Ramos (cell line): ENCODE data around the gene MAPT.

Experiments used
- in situ Hi-C: fragments of 300-500 bp; cut with MboI; formaldehyde crosslinking; loops from one replicate; pipeline ENCODE4 v1.14.3; 2022; ENCODE audit warnings: low sequenced_read_pairs; ENCODE audit not compliant: unreplicated experiment

Gene MAPT

GRCh38 chr17:45966606-45967280 lies 72.4 kb downstream of the MAPT start:
- in situ Hi-C loops, result no loop called here

GRCh38 chr17:45967378-45967777 lies 73.0 kb downstream of the MAPT start:
- in situ Hi-C loops, result no loop called here

- in situ Hi-C loops, result no loop called here
Measured at GRCh38 chr17:45968732-45969131, 74.4 kb downstream of the MAPT start.

GRCh38 chr17:45969726-45970125 lies 75.4 kb downstream of the MAPT start:
- in situ Hi-C loops, result no loop called here

GRCh38 chr17:45970659-45971058 lies 76.3 kb downstream of the MAPT start:
- in situ Hi-C loops, result no loop called here

- in situ Hi-C loops, result no loop called here
Measured at GRCh38 chr17:45971698-45972141, 77.4 kb downstream of the MAPT start.

- in situ Hi-C loops, result no loop called here
Measured at GRCh38 chr17:45972531-45972930, 78.2 kb downstream of the MAPT start.

GRCh38 chr17:45973099-45973780 lies 78.9 kb downstream of the MAPT start:
- in situ Hi-C loops, result no loop called here

- in situ Hi-C loops, result no loop called here
Measured at GRCh38 chr17:45973946-45974859, 79.8 kb downstream of the MAPT start.

GRCh38 chr17:45974916-45975630 lies 80.7 kb downstream of the MAPT start:
- in situ Hi-C loops, result no loop called here

- in situ Hi-C loops, result no loop called here
Measured at GRCh38 chr17:45975640-45976295, 81.4 kb downstream of the MAPT start.

GRCh38 chr17:45976391-45976754 lies 82.0 kb downstream of the MAPT start:
- in situ Hi-C loops, result no loop called here

- in situ Hi-C loops, result no loop called here
Measured at GRCh38 chr17:45976755-45977505, 82.6 kb downstream of the MAPT start.

- in situ Hi-C loops, result no loop called here
Measured at GRCh38 chr17:45977506-45977824, 83.1 kb downstream of the MAPT start.

- in situ Hi-C loops, result no loop called here
Measured at GRCh38 chr17:45977976-45978626, 83.7 kb downstream of the MAPT start.

- in situ Hi-C loops, result no loop called here
Measured at GRCh38 chr17:45979137-45979536, 84.8 kb downstream of the MAPT start.

- in situ Hi-C loops, result no loop called here
Measured at GRCh38 chr17:45980855-45981254, 86.5 kb downstream of the MAPT start.

- in situ Hi-C loops, result no loop called here
Measured at GRCh38 chr17:45981306-45981705, 87.0 kb downstream of the MAPT start.
